K562 (cell line): ENCODE measurements around the gene GEMIN7. TPM values are rescaled to one million over a fixed set of nuclear protein-coding genes. Genes with fewer than 3 reads are reported as not detected.

Experiments
- ATAC-seq: fragments of 200-7000 bp; cut with Tn5 transposase; 3 replicates; pipeline ENCODE4 v1.9.1; 2020; ENCODE audit warnings: moderate library complexity
- BruUV-seq: library from RNA; stranded (reverse); fragments of 400-500 nt; replicated peaks from 2 replicates; lab custom pipeline; 2021; lab: Mats Ljungman, UMichigan
- CTCF ChIA-PET: fragments of 300-600 bp; formaldehyde crosslinking; extraction: SDS; loops from one replicate; lab custom pipeline; 2021; ENCODE audit warnings: low intra/inter-chr PET ratio; lab: Yijun Ruan, JAX
- POLR2A ChIA-PET: fragments of 300-600, 350-650 bp; sonication (Branson Sonifier 250); formaldehyde crosslinking; extraction: SDS; loops from one replicate; lab custom pipeline; 2021; ENCODE audit warnings: antibody characterized with exemption, inconsistent platforms; lab: Yijun Ruan, JAX
- DNase-seq, 4 experiments: peaks; one replicate each; pipeline versions ENCODE4 v3.0.0 to v3.0.0-alpha.2; 2011 to 2018; ENCODE audit warnings: low spot score in 3 of 4, mixed read lengths in 3 of 4; ENCODE audit errors: extremely low read depth in 1 of 4
- FAIRE-seq: peaks from 2 replicates; lab custom pipeline; 2011; peaks lifted over from hg19 to GRCh38; lab: Jason Lieb, UNC
- H2AFZ ChIP-seq: 2 replicates; pipeline ENCODE4 v1.6.0; 2011; ENCODE audit warnings: low read depth, low read length, control low read depth, inconsistent platforms
- H3K27ac ChIP-seq: fragments of 200-600 bp; 3 replicates; pipeline ENCODE4 v1.8.0; 2011; ENCODE audit warnings: low read depth, mild to moderate bottlenecking, control low read depth, inconsistent platforms, low read length, moderate library complexity, mixed read lengths; ENCODE audit errors: extremely low read depth
- H3K27me3 ChIP-seq, 2 experiments: fragments of 300-600 bp in 1 of 2; 2 replicates in 1 of 2; 3 replicates in 1 of 2; pipeline versions ENCODE4 v1.6.0 to v1.8.0; 2011; ENCODE audit warnings: inconsistent platforms in 2 of 2, low read length in 2 of 2, mild to moderate bottlenecking in 1 of 2, mixed read lengths in 1 of 2, moderate library complexity in 1 of 2; ENCODE audit not compliant: control insufficient read depth in 2 of 2, insufficient read depth in 2 of 2
- H3K36me3 ChIP-seq: fragments of 300-600 bp; 3 replicates; pipeline ENCODE4 v1.8.0; 2011; ENCODE audit warnings: mild to moderate bottlenecking, low read length, inconsistent platforms; ENCODE audit not compliant: control insufficient read depth, insufficient read depth
- H3K4me1 ChIP-seq, 2 experiments: fragments of 200-600 bp in 1 of 2; replicated peaks in 1 of 2; 2 replicates in 1 of 2; 3 replicates in 1 of 2; pipeline versions ENCODE4 v1.5.1 to v1.8.0; 2011; ENCODE audit warnings: inconsistent platforms in 2 of 2, low read length in 2 of 2, mild to moderate bottlenecking in 1 of 2, mixed read lengths in 1 of 2, moderate library complexity in 1 of 2; ENCODE audit not compliant: control insufficient read depth in 2 of 2, insufficient read depth in 2 of 2
- H3K4me2 ChIP-seq: 2 replicates; pipeline ENCODE4 v1.6.1; 2011; ENCODE audit warnings: low read length, control low read depth, inconsistent platforms, mixed read lengths; ENCODE audit not compliant: insufficient read depth
- H3K4me3 ChIP-seq: fragments of 200-600 bp; sonication (generic), shearing (Covaris generic); 2 replicates; pipeline ENCODE4 v1.5.1; 2016; ENCODE audit warnings: control low read depth, inconsistent platforms
- H3K79me2 ChIP-seq: fragments of 200-600 bp; 3 replicates; pipeline ENCODE4 v1.8.0; 2011; ENCODE audit warnings: low read length, inconsistent platforms; ENCODE audit not compliant: control insufficient read depth, insufficient read depth
- H3K9ac ChIP-seq, 2 experiments: 2 replicates each; pipeline versions ENCODE4 v1.6.0 to v1.6.1; 2011; ENCODE audit warnings: low read depth in 2 of 2, low read length in 2 of 2, control low read depth in 1 of 2, inconsistent platforms in 1 of 2, mild to moderate bottlenecking in 1 of 2, mixed read lengths in 1 of 2; ENCODE audit not compliant: insufficient read depth in 1 of 2
- H3K9me1 ChIP-seq: one replicate; pipeline ENCODE4 v1.6.0; 2011; ENCODE audit warnings: inconsistent platforms, mild to moderate bottlenecking, low read length, moderate library complexity; ENCODE audit not compliant: control insufficient read depth, insufficient read depth
- H3K9me3 ChIP-seq: replicated peaks from 2 replicates; pipeline ENCODE4 v1.5.1; 2011; ENCODE audit warnings: low read depth, low read length, inconsistent platforms; ENCODE audit not compliant: control insufficient read depth, insufficient read depth
- H4K20me1 ChIP-seq: replicated peaks from 2 replicates; pipeline ENCODE4 v1.6.1; 2011; ENCODE audit warnings: low read length, inconsistent platforms, mixed read lengths; ENCODE audit not compliant: control insufficient read depth, insufficient read depth
- EZH2 ChIP-seq: IDR thresholded peaks from 2 replicates; pipeline ENCODE4 v1.6.1; 2012; ENCODE audit warnings: low read depth, mild to moderate bottlenecking, inconsistent platforms, low read length, borderline replicate concordance
- HSF4 ChIP-seq: fragments of 250-450 bp; sonication (Bioruptor Pico); IDR thresholded peaks from 2 replicates; pipeline ENCODE4 v2.1.2; 2022; ENCODE audit warnings: mild to moderate bottlenecking, moderate library complexity, borderline replicate concordance
- KDM1A ChIP-seq, 2 experiments: fragments of 450-650 bp; IDR thresholded peaks; 2 replicates each; pipeline ENCODE4 v1.6.1; 2016; ENCODE audit warnings: mild to moderate bottlenecking in 2 of 2
- PML ChIP-seq: IDR thresholded peaks from 2 replicates; pipeline ENCODE4 v1.6.1; 2012; ENCODE audit warnings: low read length, inconsistent platforms
- ZNF764 ChIP-seq: fragments of 250-450 bp; sonication (Bioruptor Pico); IDR thresholded peaks from 2 replicates; pipeline ENCODE4 v1.4.0; 2020; ENCODE audit warnings: low read depth, mild to moderate bottlenecking, moderate library complexity
- WGBS: fragments of 100-300 bp; shearing (Covaris generic); methylation state at CpG from one replicate; pipeline ENCODE4 v1.1.6; 2016; ENCODE audit warnings: low coverage, mixed read lengths; ENCODE audit not compliant: insufficient coverage; ENCODE audit errors: missing lambda C conversion rate; 5-methylcytosine and 5-hydroxymethylcytosine counted together
- in situ Hi-C: fragments of 300-500 bp; cut with MboI; formaldehyde crosslinking; loops from 4 replicates; pipeline ENCODE4 v1.15.0; 2018; ENCODE audit warnings: inconsistent platforms, mixed read lengths
- intact Hi-C: fragments of 100-400 bp; cut with micrococcal nuclease; formaldehyde crosslinking; loops from 2 replicates; pipeline ENCODE4 v1.14.2; 2022
- polyA plus RNA-seq, 8 experiments: library from polyadenylated mRNA; depleted of rRNA in 4 of 8; stranded (reverse) in 5 of 8; unstranded in 3 of 8; fragments of >200 nt; fragmentation: Nextera tagmentation in 2 of 8; fragmentation: Illumina TruSeq in 1 of 8; extraction: Ambion mirVana in 2 of 8; extraction: Trizol in 1 of 8; gene quantifications; 2 replicates each; pipeline versions ENCODE4 v1.2.1 to v1.2.3, GENCODE V29; 2011 to 2014; ENCODE audit warnings: inconsistent platforms in 1 of 8, missing spikeins in 1 of 8
- total RNA-seq, 7 experiments: library from RNA; depleted of rRNA in 6 of 7; stranded (reverse); fragments of >200 nt in 6 of 7; fragmentation: Illumina TruSeq in 2 of 7; extraction: Trizol in 2 of 7; gene quantifications; 2 replicates each; pipeline versions ENCODE4 v1.2.1 to v1.2.3, GENCODE V29; 2011 to 2021; ENCODE audit warnings: low replicate concordance in 1 of 7
- TF ChIP-seq, protein P1 (sequence below): sonication (generic); formaldehyde crosslinking; IDR thresholded peaks from 2 replicates; pipeline ENCODE4 v1.8.0; 2022; ENCODE audit warnings: mild to moderate bottlenecking, low read depth, missing genetic modification reagents
- TF ChIP-seq, protein P2 (sequence below), 3 experiments: IDR thresholded peaks in 2 of 3; conservative IDR thresholded peaks in 1 of 3; 2 replicates each; pipeline ENCODE4 v1.5.1; 2011 to 2012; ENCODE audit warnings: low read length in 3 of 3, mild to moderate bottlenecking in 3 of 3, control low read depth in 2 of 3, improper control_type of control experiment in 1 of 3, inconsistent platforms in 1 of 3, low read depth in 1 of 3, mixed read lengths in 1 of 3, moderate library complexity in 1 of 3; ENCODE audit not compliant: insufficient read depth in 2 of 3

GEMIN7 gene
- total and polyA plus RNA-seq, 9 of the 15 experiments (the other 6 are each of a cell fraction or from before 2014, with no cell fraction given) = 23.1 to 124 (median 54.9) TPM

DNA sequence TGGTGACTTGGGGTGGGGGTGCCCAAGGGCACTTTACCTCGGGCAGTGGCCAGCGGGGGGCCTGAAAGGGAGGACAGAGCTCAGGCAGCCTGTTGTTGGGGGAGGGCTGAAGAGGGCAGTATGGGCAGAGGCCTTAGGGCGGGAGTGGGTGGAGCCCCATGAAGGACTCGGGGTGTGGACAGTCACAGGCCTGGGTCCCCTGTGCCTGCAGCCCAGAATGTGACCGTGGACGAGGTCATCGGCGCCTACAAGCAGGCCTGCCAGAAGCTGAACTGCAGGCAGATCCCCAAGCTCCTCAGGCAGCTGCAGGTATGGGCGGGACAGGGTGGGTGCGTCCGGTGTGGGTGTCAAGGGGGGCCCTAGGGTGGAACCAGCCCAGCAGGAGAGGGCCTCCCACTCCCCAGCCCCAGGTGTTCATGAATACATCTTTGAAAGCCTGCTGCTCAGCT lies 59.3 kb downstream of the GEMIN7 start:
- ChIA-PET CTCF (no interaction called here), POLR2A (interaction anchor here (0.6 kb wide), 2 partner anchors 46 to 60 kb away, joined by 3 read pairs; no protein-coding TSS in a partner anchor)
- H3K4me1 ChIP-seq = peaks cover 0 to 48% of the 10 kb centered on the region in 2 experiments; a peak in 3 of 5 replicates
- peaks cover 38% of the 10 kb centered on the region; the same call in 1 of the 3 replicates for H3K36me3 ChIP-seq
- ATAC-seq (peak; percentile 55), DNase-seq (peak in 3 of 4 experiments; percentile 20 to 56 (median 54)), FAIRE-seq (no peak)
- peak overlapping the region in 1 of 2 experiments; percentile 0; a peak in 1 of 4 replicates for H3K9ac ChIP-seq
- peaks cover 8% of the 10 kb centered on the region for H4K20me1 ChIP-seq
- no peaks in the 10 kb centered on the region for H3K27me3 ChIP-seq
- WGBS = 82% methylated on average over 6 of the region's 11 CpGs
- peaks cover 18% of the 10 kb centered on the region for H3K79me2 ChIP-seq
- no TSS peak for BruUV-seq
- in situ Hi-C loops = no loop called here
- intact Hi-C loops = no loop called here
- H3K9me3 ChIP-seq = no peaks in the 10 kb centered on the region
- H3K4me3 ChIP-seq = no peak overlapping the region
- no peak for TF ChIP-seq HSF4
- TF ChIP-seq ZNF764 (CRISPR knock-in tag) = no peak
- no peak for TF ChIP-seq EZH2
- TF ChIP-seq, protein P1, sequence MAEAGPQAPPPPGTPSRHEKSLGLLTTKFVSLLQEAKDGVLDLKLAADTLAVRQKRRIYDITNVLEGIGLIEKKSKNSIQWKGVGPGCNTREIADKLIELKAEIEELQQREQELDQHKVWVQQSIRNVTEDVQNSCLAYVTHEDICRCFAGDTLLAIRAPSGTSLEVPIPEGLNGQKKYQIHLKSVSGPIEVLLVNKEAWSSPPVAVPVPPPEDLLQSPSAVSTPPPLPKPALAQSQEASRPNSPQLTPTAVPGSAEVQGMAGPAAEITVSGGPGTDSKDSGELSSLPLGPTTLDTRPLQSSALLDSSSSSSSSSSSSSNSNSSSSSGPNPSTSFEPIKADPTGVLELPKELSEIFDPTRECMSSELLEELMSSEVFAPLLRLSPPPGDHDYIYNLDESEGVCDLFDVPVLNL (CRISPR knock-in tag) = no peak
- no peak for TF ChIP-seq KDM1A (IDR thresholded peaks at IDR 0.05)
- TF ChIP-seq, protein P2, sequence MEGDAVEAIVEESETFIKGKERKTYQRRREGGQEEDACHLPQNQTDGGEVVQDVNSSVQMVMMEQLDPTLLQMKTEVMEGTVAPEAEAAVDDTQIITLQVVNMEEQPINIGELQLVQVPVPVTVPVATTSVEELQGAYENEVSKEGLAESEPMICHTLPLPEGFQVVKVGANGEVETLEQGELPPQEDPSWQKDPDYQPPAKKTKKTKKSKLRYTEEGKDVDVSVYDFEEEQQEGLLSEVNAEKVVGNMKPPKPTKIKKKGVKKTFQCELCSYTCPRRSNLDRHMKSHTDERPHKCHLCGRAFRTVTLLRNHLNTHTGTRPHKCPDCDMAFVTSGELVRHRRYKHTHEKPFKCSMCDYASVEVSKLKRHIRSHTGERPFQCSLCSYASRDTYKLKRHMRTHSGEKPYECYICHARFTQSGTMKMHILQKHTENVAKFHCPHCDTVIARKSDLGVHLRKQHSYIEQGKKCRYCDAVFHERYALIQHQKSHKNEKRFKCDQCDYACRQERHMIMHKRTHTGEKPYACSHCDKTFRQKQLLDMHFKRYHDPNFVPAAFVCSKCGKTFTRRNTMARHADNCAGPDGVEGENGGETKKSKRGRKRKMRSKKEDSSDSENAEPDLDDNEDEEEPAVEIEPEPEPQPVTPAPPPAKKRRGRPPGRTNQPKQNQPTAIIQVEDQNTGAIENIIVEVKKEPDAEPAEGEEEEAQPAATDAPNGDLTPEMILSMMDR (IDR thresholded peaks at IDR 0.05 in 2 of 3, conservative IDR thresholded peaks at IDR 0.05 in 1 of 3; ENCODE audit: insufficient read depth in 2 of 3, low read depth in 1 of 3, low read length in 3 of 3) = no peak
- no peak for TF ChIP-seq PML
- H3K9me1 ChIP-seq = no peaks in the 10 kb centered on the region
- H3K27ac ChIP-seq = no peak overlapping the region
- H3K4me2 ChIP-seq = no peak overlapping the region
- no peak overlapping the region for H2AFZ ChIP-seq
